COR-L47 (cell line): Measurements from ENCODE around the gene LRRC14B.
"Not testable (repeated sequence)": the region's sequence is repeated elsewhere in the genome, so short reads cannot be mapped to it uniquely, and the experiment has no call there.

Source experiments
- DNase-seq: peaks from one replicate; lab custom pipeline; 2025; lab: John Stamatoyannopoulos, UW

Gene LRRC14B

DNA sequence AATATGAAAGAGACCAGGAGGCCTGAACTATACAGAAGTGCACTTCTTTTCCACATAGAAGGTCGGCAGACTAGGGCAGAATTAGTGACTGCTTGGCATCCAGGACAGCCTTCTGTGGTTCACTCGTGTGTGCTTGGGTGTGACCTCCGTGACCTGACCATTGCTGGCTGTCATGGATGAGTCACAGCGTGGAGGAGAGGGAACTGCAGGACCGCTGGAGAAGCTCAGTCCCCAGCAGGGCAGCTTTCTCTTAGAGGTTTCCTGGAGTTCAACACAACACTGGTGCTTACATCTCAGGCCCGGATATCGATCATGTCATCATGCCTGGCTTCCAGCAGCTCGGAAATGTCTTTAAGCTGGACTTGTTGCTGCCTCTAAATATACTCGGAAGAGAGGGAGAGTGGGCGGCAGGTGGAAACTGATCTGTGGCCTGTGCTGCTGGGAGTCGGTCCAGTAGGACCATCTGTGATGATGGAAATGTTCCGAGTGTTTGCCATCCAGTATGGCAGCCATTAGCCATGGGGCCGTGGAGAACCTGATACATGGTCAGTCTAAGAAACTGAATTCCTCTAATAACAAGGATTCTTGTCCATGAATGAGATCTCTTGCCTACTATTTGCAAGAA is 49.9 kb downstream of the LRRC14B start:
- not testable (repeated sequence) for DNase-seq

- not testable (repeated sequence) for DNase-seq
Observed at GRCh38 chr5:243683-244367, 52.5 kb downstream of the LRRC14B start.

DNA sequence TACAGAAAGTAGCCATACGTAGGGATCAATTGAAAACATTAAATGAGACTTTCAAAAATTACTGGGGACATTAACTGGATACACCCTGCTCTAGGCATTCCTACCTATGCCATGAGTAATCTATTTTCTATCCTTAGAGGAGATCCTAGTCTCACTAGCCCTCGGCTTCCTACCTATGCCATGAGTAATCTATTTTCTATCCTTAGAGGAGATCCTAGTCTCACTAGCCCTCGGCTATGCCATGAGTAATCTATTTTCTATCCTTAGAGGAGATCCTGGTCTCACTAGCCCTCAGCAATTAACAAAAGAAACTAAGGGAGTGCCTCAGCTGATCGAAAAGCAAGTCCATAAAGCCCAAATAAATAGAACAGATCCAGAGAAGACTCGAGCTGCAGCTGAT is 54.4 kb downstream of the LRRC14B start:
- not testable (repeated sequence) for DNase-seq
